Measurements from ENCODE around the gene SOCS1.
"Not testable (repeated sequence)": the region's sequence is repeated elsewhere in the genome, so short reads cannot be mapped to it uniquely, and the experiment has no call there.

Gene SOCS1

GRCh38 chr16:11255737-11256660 lies at the start of gene SOCS1:
SOCS1 (minus strand) TSS chr16:11256204; CDS start chr16:11255478, 726 bp downstream.
- DNase-seq, result no peak

GRCh38 chr16:11303405-11304138 lies 47.6 kb upstream of the SOCS1 start:
- DNase-seq, result no peak

GRCh38 chr16:11302977-11303376 lies 47.0 kb upstream of the SOCS1 start:
- DNase-seq, result no peak

GRCh38 chr16:11301645-11302501 lies 45.9 kb upstream of the SOCS1 start:
- DNase-seq, result no peak

- DNase-seq, result no peak
Observed at GRCh38 chr16:11300560-11300892, 44.5 kb upstream of the SOCS1 start.

- DNase-seq, result no peak
Observed at GRCh38 chr16:11299865-11300559, 44.0 kb upstream of the SOCS1 start.

GRCh38 chr16:11298950-11299547 lies 43.0 kb upstream of the SOCS1 start:
- DNase-seq, result not testable (repeated sequence)

GRCh38 chr16:11298143-11298900 lies 42.3 kb upstream of the SOCS1 start:
- no peak for DNase-seq

- no peak for DNase-seq
Observed at GRCh38 chr16:11297492-11298142, 41.6 kb upstream of the SOCS1 start.

GRCh38 chr16:11296706-11297491 lies 40.9 kb upstream of the SOCS1 start:
- DNase-seq, result no peak

GRCh38 chr16:11296351-11296705 lies 40.3 kb upstream of the SOCS1 start:
- no peak for DNase-seq

GRCh38 chr16:11295672-11296071 lies 39.7 kb upstream of the SOCS1 start:
- no peak for DNase-seq

- no peak for DNase-seq
Observed at GRCh38 chr16:11292076-11292748, 36.2 kb upstream of the SOCS1 start.

GRCh38 chr16:11291091-11291703 lies 35.2 kb upstream of the SOCS1 start:
- DNase-seq, result no peak

- DNase-seq, result no peak
Observed at GRCh38 chr16:11290102-11290893, 34.3 kb upstream of the SOCS1 start.

GRCh38 chr16:11289696-11290095 lies 33.7 kb upstream of the SOCS1 start:
- not testable (repeated sequence) for DNase-seq

GRCh38 chr16:11289202-11289601 lies 33.2 kb upstream of the SOCS1 start:
- DNase-seq, result no peak

GRCh38 chr16:11285842-11286241 lies 29.8 kb upstream of the SOCS1 start:
- DNase-seq, result no peak

All from cortex of kidney (tissue), 1 donor.